HepG2 (cell line): Measurements from ENCODE around the gene SF3A2. TPM values are rescaled to one million over a fixed set of nuclear protein-coding genes. Genes with fewer than 3 reads are reported as not detected.

Experiments used
- ATAC-seq: fragments of 200-7000 bp; cut with Tn5 transposase; 3 replicates; pipeline ENCODE4 v1.9.1; 2020; ENCODE audit warnings: mild to moderate bottlenecking, moderate library complexity
- Bru-seq: library from RNA; stranded (reverse); fragments of 400-500 nt; gene quantifications from one replicate; lab custom pipeline; 2021; lab: Mats Ljungman, UMichigan
- BruChase-seq, 2 experiments: library from RNA; stranded (reverse); fragments of 400-500 nt; gene quantifications; one replicate each; lab custom pipeline; 2021; lab: Mats Ljungman, UMichigan
- BruUV-seq: library from RNA; stranded (reverse); fragments of 400-500 nt; replicated peaks from 2 replicates; lab custom pipeline; 2021; lab: Mats Ljungman, UMichigan
- CTCF ChIA-PET: fragments of 300-600 bp; formaldehyde crosslinking; extraction: SDS; loops from one replicate; lab custom pipeline; 2021; ENCODE audit warnings: low total read pairs, inconsistent platforms, low intra/inter-chr PET ratio; lab: Yijun Ruan, JAX
- POLR2A ChIA-PET: fragments of 350-600 bp; sonication (Branson Sonifier 250); formaldehyde crosslinking; loops from one replicate; lab custom pipeline; 2020; ENCODE audit warnings: antibody characterized with exemption, inconsistent platforms; lab: Yijun Ruan, JAX
- DNase-seq: peaks from one replicate; pipeline ENCODE4 v3.0.0-alpha.2; 2015; ENCODE audit warnings: low spot score
- FAIRE-seq: peaks from 3 replicates; lab custom pipeline; 2011; peaks lifted over from hg19 to GRCh38; lab: Jason Lieb, UNC
- H2AFZ ChIP-seq: one replicate; pipeline ENCODE4 v1.6.1; 2011; ENCODE audit warnings: low read length, inconsistent platforms
- H3K27ac ChIP-seq: fragments of 300-600 bp; 3 replicates; pipeline ENCODE4 v1.8.0; 2011; ENCODE audit warnings: mixed run types, mild to moderate bottlenecking, mixed read lengths, low read length, inconsistent platforms; ENCODE audit not compliant: insufficient read depth; ENCODE audit errors: extremely low read length
- H3K27me3 ChIP-seq, 2 experiments: fragments of 200-600 bp in 1 of 2; 2 replicates in 1 of 2; 3 replicates in 1 of 2; pipeline versions ENCODE4 v1.6.0 to v1.8.0; 2011; ENCODE audit warnings: low read length in 2 of 2, mild to moderate bottlenecking in 2 of 2, moderate library complexity in 2 of 2, inconsistent platforms in 1 of 2; ENCODE audit not compliant: insufficient read depth in 2 of 2, control insufficient read depth in 1 of 2
- H3K36me3 ChIP-seq, 2 experiments: fragments of 200-600 bp in 1 of 2; replicated peaks in 1 of 2; 2 replicates in 1 of 2; 3 replicates in 1 of 2; pipeline versions ENCODE4 v1.5.1 to v1.8.0; 2011; ENCODE audit warnings: low read length in 2 of 2, inconsistent platforms in 1 of 2; ENCODE audit not compliant: insufficient read depth in 2 of 2, control insufficient read depth in 1 of 2
- H3K4me1 ChIP-seq: 2 replicates; pipeline ENCODE4 v1.5.1; 2012; ENCODE audit warnings: low read length, inconsistent platforms; ENCODE audit not compliant: insufficient read depth
- H3K4me2 ChIP-seq: 2 replicates; pipeline ENCODE4 v1.6.0; 2011; ENCODE audit warnings: low read depth, low read length, inconsistent platforms
- H3K4me3 ChIP-seq, 3 experiments: fragments of 200-600 bp in 1 of 3; sonication (generic), shearing (Covaris generic) in 1 of 3; replicated peaks in 1 of 3; 2 replicates each; pipeline ENCODE4 v1.5.1; 2011 to 2016; ENCODE audit warnings: low read length in 3 of 3, inconsistent platforms in 2 of 3, low read depth in 2 of 3, mild to moderate bottlenecking in 2 of 3, control low read depth in 1 of 3, mixed read lengths in 1 of 3; ENCODE audit not compliant: insufficient read depth in 1 of 3
- H3K79me2 ChIP-seq: one replicate; pipeline ENCODE4 v1.6.1; 2011; ENCODE audit warnings: low read length, inconsistent platforms; ENCODE audit not compliant: insufficient read depth
- H3K9ac ChIP-seq: 2 replicates; pipeline ENCODE4 v1.6.0; 2011; ENCODE audit warnings: mild to moderate bottlenecking, low read depth, low read length, inconsistent platforms; ENCODE audit not compliant: insufficient read depth
- H3K9me3 ChIP-seq: 2 replicates; pipeline ENCODE4 v1.5.1; 2012; ENCODE audit warnings: mild to moderate bottlenecking, low read length
- H4K20me1 ChIP-seq: 2 replicates; pipeline ENCODE4 v1.6.0; 2011; ENCODE audit warnings: inconsistent platforms, mild to moderate bottlenecking, low read length, moderate library complexity; ENCODE audit not compliant: insufficient read depth
- XRCC5 ChIP-seq: fragments of 200-400 bp; formaldehyde crosslinking; optimal IDR thresholded peaks from 2 replicates; pipeline ENCODE3; 2017; ENCODE audit warnings: mild to moderate bottlenecking, low read length
- ZBTB20 ChIP-seq: sonication (generic); formaldehyde crosslinking; IDR thresholded peaks from 2 replicates; pipeline ENCODE4 v1.8.1; 2023; ENCODE audit warnings: missing genetic modification reagents, low read depth, mild to moderate bottlenecking, borderline replicate concordance
- ZKSCAN5 ChIP-seq: sonication (generic); formaldehyde crosslinking; IDR thresholded peaks from 2 replicates; pipeline ENCODE4 v1.5.1; 2020; ENCODE audit warnings: mild to moderate bottlenecking, missing genetic modification reagents
- ZNF354B ChIP-seq: sonication (generic); formaldehyde crosslinking; IDR thresholded peaks from 2 replicates; pipeline ENCODE4 v1.8.0; 2022; ENCODE audit warnings: mild to moderate bottlenecking, missing genetic modification reagents
- ZNF629 ChIP-seq: sonication (generic); formaldehyde crosslinking; conservative IDR thresholded peaks from 2 replicates; pipeline ENCODE4 v1.5.0; 2020; ENCODE audit warnings: missing genetic modification reagents
- WGBS: methylation state at CpG from one replicate; pipeline ENCODE4 v1.1.6; 2017; ENCODE audit warnings: low lambda C conversion rate; 5-methylcytosine and 5-hydroxymethylcytosine counted together
- in situ Hi-C: cut with HindIII; loops from 2 replicates; pipeline ENCODE4 v1.10.0; 2017; ENCODE audit warnings: low pct_unique_long_range_greater_than_20kb; ENCODE audit not compliant: extremely low pct_ligation_motif_present
- intact Hi-C: fragments of 100-400 bp; cut with micrococcal nuclease; formaldehyde crosslinking; loops from one replicate; pipeline ENCODE4 v1.10.0; 2022; ENCODE audit not compliant: unreplicated experiment
- long read RNA-seq, 2 experiments: library from RNA in 1 of 2; library from polyadenylated mRNA in 1 of 2; stranded (forward) in 1 of 2; unstranded in 1 of 2; transcript quantifications; one replicate each; pipeline ENCODE4 v2.0.0, GENCODE V29; 2019 to 2022
- polyA minus RNA-seq, 3 experiments: library from RNA; depleted of rRNA, polyadenylated mRNA; stranded (reverse); fragments of >200 nt; gene quantifications; 2 replicates each; pipeline ENCODE4 v1.2.3, GENCODE V29; 2011; ENCODE audit warnings: low replicate concordance in 1 of 3
- polyA plus RNA-seq, 8 experiments: library from polyadenylated mRNA; depleted of rRNA in 3 of 8; stranded (reverse) in 7 of 8; unstranded in 1 of 8; fragments of >200 nt; fragmentation: Illumina TruSeq in 4 of 8; extraction: Trizol in 4 of 8; gene quantifications; 2 replicates each; pipeline versions ENCODE4 v1.2.1 to v1.2.3, GENCODE V29; 2011 to 2016; ENCODE audit warnings: low read depth in 4 of 8, missing spikeins in 1 of 8, mixed read lengths in 1 of 8; ENCODE audit not compliant: insufficient read depth in 1 of 8
- total RNA-seq, 5 experiments: library from RNA; depleted of rRNA; stranded (reverse); fragments of >200 nt; fragmentation: Illumina TruSeq; extraction: Trizol; gene quantifications; 2 replicates each; pipeline ENCODE4 v1.2.3, GENCODE V29; 2016; ENCODE audit warnings: low read depth in 1 of 5
- TF ChIP-seq, protein P1 (sequence below): sonication (generic); formaldehyde crosslinking; IDR thresholded peaks from 2 replicates; pipeline ENCODE4 v1.5.0; 2020; ENCODE audit warnings: mild to moderate bottlenecking, low read depth, missing genetic modification reagents, borderline replicate concordance
- TF ChIP-seq, protein P2 (sequence below): sonication (generic); formaldehyde crosslinking; conservative IDR thresholded peaks from 2 replicates; pipeline ENCODE4 v1.8.0; 2022; ENCODE audit warnings: low read depth, missing genetic modification reagents
- TF ChIP-seq, protein P3 (sequence below): sonication (generic); formaldehyde crosslinking; IDR thresholded peaks from 2 replicates; pipeline ENCODE4; 2020; ENCODE audit warnings: missing genetic modification reagents, mild to moderate bottlenecking, borderline replicate concordance

Gene SF3A2, protein sequence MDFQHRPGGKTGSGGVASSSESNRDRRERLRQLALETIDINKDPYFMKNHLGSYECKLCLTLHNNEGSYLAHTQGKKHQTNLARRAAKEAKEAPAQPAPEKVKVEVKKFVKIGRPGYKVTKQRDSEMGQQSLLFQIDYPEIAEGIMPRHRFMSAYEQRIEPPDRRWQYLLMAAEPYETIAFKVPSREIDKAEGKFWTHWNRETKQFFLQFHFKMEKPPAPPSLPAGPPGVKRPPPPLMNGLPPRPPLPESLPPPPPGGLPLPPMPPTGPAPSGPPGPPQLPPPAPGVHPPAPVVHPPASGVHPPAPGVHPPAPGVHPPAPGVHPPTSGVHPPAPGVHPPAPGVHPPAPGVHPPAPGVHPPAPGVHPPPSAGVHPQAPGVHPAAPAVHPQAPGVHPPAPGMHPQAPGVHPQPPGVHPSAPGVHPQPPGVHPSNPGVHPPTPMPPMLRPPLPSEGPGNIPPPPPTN
- total RNA-seq (2016; rRNA removed; fragmentation: Illumina TruSeq; extraction: Trizol) = 8.8 and 10.1 TPM in 2 replicates
- total RNA-seq (2016; cell fraction: cytosol; rRNA removed; fragmentation: Illumina TruSeq; extraction: Trizol; ENCODE audit: low read depth) = 11.7 and 13.9 TPM in 2 replicates
- total RNA-seq (2016; cell fraction: insoluble cytoplasmic fraction; rRNA removed; fragmentation: Illumina TruSeq; extraction: Trizol) = 8.6 and 13.2 TPM in 2 replicates
- total RNA-seq (2016; cell fraction: membrane; rRNA removed; fragmentation: Illumina TruSeq; extraction: Trizol) = 13.1 and 15.2 TPM in 2 replicates
- 16.1 and 17.8 TPM in 2 replicates for total RNA-seq (2016; cell fraction: nucleus; rRNA removed; fragmentation: Illumina TruSeq; extraction: Trizol)
- 7.9 and 8.6 TPM in 2 replicates for polyA plus RNA-seq (2011; rRNA removed)
- 6.1 and 7.3 TPM in 2 replicates for polyA plus RNA-seq (2011; cell fraction: cytosol; rRNA removed)
- polyA plus RNA-seq (2011; cell fraction: nucleus; rRNA removed) = 34.7 and 47.7 TPM in 2 replicates
- polyA plus RNA-seq (2012) = 34.0 and 34.2 TPM in 2 replicates
- polyA plus RNA-seq (2016; cell fraction: cytosol; fragmentation: Illumina TruSeq; extraction: Trizol; ENCODE audit: low read depth) = 12.1 and 13.8 TPM in 2 replicates
- 18.7 and 31.5 TPM in 2 replicates for polyA plus RNA-seq (2016; cell fraction: insoluble cytoplasmic fraction; fragmentation: Illumina TruSeq; extraction: Trizol; ENCODE audit: low read depth)
- 17.7 and 21.0 TPM in 2 replicates for polyA plus RNA-seq (2016; cell fraction: membrane; fragmentation: Illumina TruSeq; extraction: Trizol; ENCODE audit: low read depth)
- polyA plus RNA-seq (2016; cell fraction: nucleus; fragmentation: Illumina TruSeq; extraction: Trizol; ENCODE audit: insufficient read depth, low read depth) = 46.1 and 47.0 TPM in 2 replicates
- 20.0 and 24.2 TPM in 2 replicates for polyA minus RNA-seq (2011; rRNA and poly(A)+ RNA removed; ENCODE audit: low replicate concordance)
- 16.0 and 20.6 TPM in 2 replicates for polyA minus RNA-seq (2011; cell fraction: cytosol; rRNA and poly(A)+ RNA removed)
- polyA minus RNA-seq (2011; cell fraction: nucleus; rRNA and poly(A)+ RNA removed) = 34.1 and 34.2 TPM in 2 replicates
- Bru-seq, nascent RNA = percentile 76 among the genes with signal in this experiment
- percentile 86 among the genes with signal in this experiment for BruChase-seq, experiment 1, labeled RNA remaining after a 6-hour chase
- BruChase-seq, experiment 2, labeled RNA remaining after a 2-hour chase = percentile 77 among the genes with signal in this experiment
- long read RNA-seq, experiment 1, partial matches to known transcripts = 0 of 1 reads
- long read RNA-seq, experiment 1, other reads (novel, unspliced or antisense) = 1 of 1 reads
- long read RNA-seq, experiment 2, transcript SF3A2-201 (9 exons, 1,963 nt) = major isoform, 108 of 175 reads
- long read RNA-seq, experiment 2, partial matches to known transcripts = 54 of 175 reads
- long read RNA-seq, experiment 2, other reads (novel, unspliced or antisense) = 12 of 175 reads

DNA sequence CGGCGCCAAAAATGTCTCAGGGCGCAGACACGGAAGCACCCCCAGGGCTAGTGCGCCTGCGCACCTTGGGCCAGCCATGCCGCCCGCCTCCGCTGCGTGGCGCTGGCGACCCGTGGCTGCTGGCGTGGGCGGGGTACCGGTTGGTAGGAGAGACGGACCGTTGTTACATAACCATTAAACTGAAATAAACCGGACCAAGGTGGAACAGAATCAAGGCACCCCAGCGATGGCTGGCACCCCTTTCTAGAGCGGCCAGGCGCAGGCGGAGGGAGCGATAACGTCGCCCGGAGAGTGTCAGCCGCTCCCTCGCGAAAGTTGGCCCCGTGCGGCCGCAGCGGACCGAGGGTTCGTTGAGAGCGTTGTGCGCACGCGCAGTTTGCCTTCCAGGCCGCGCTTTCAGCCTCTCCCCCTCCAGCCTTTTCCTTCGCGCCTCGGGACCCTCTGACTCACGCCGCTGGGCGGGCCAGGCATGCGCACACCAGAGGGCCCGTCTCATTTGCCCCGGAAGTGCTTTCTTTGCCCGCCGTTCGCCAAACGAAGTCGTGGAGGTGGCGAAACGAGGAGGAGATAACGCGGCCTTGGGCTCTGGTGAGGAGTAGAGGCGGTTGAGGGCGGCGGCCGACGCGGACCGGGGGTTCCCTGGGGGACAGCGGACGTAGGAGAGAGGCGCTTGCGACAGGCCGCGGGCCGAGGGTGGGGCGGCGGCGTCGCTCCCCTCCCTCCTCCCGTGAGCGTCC is at the start of gene SF3A2, which contains the start of gene PLEKHJ1:
Gene SF3A2, plus strand, starts transcription at position 511 of the 737 bp plus-strand sequence. CDS start 6,595 bp downstream, outside the sequence.
Gene PLEKHJ1, minus strand, starts transcription at position 16 of the 737 bp plus-strand sequence. CDS start 81 bp downstream, outside the sequence.
- Histone ChIP-seq H3K9ac (peak within 1 kb of the TSS; percentile 85), H3K27ac (peak within 1 kb of the TSS; percentile 97), H3K4me2 (peak within 1 kb of the TSS; percentile 98), H3K9me3 (no peaks in the 10 kb centered on the region), H3K27me3 (no peaks in the 10 kb centered on the region), H3K4me1 (peaks cover 75% of the 10 kb centered on the region), H2AFZ (no peak within 1 kb of the TSS), H3K4me3 (peak within 1 kb of the TSS; percentile 83 to 92 (median 87)), H3K36me3 (peaks cover 8 to 10% of the 10 kb centered on the region in 2 experiments; a peak in 3 of 5 replicates), H3K79me2 (peaks cover 52% of the 10 kb centered on the region), H4K20me1 (peaks cover 44% of the 10 kb centered on the region)
- no TSS peak for BruUV-seq
- FAIRE-seq = peak; percentile 81
- POLR2A ChIA-PET = interaction anchor here (0.8 to 5.8 kb wide), 14 partner anchors 16 to 176 kb away, joined by 4 to 35 read pairs (median 6); partner anchors contain the start of gene DOT1L
- peak; percentile 96 for DNase-seq
- CTCF ChIA-PET = interaction anchor here (1.1 to 2.4 kb wide), 5 partner anchors 18 to 79 kb away, joined by 3 to 17 read pairs (median 7); no protein-coding TSS in a partner anchor
- intact Hi-C loops (loop anchor here (5.0 to 10.0 kb wide), 3 partner anchors 36 to 82 kb away; partner anchors contain the start of gene AP3D1), in situ Hi-C loops (loop anchor here (10.0 kb wide), 1 partner anchor 78 kb away; no protein-coding TSS in a partner anchor)
- peak; percentile 60 for ATAC-seq
- WGBS = 3% methylated on average over 14 of the region's 80 CpGs
- TF ChIP-seq ZNF629 (CRISPR knock-in tag) = peak; percentile 24; the same call in 1 of the 2 replicates
- TF ChIP-seq XRCC5 = peak; percentile 53
- TF ChIP-seq, protein P1, sequence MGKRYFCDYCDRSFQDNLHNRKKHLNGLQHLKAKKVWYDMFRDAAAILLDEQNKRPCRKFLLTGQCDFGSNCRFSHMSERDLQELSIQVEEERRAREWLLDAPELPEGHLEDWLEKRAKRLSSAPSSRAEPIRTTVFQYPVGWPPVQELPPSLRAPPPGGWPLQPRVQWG (CRISPR knock-in tag) = no peak
- TF ChIP-seq, protein P2, sequence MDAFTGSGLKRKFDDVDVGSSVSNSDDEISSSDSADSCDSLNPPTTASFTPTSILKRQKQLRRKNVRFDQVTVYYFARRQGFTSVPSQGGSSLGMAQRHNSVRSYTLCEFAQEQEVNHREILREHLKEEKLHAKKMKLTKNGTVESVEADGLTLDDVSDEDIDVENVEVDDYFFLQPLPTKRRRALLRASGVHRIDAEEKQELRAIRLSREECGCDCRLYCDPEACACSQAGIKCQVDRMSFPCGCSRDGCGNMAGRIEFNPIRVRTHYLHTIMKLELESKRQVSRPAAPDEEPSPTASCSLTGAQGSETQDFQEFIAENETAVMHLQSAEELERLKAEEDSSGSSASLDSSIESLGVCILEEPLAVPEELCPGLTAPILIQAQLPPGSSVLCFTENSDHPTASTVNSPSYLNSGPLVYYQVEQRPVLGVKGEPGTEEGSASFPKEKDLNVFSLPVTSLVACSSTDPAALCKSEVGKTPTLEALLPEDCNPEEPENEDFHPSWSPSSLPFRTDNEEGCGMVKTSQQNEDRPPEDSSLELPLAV = 0 out of 2 replicates have a peak, but pooled peaks have one; percentile 74
- TF ChIP-seq ZKSCAN5 = peak; percentile 97
- TF ChIP-seq, protein P3, sequence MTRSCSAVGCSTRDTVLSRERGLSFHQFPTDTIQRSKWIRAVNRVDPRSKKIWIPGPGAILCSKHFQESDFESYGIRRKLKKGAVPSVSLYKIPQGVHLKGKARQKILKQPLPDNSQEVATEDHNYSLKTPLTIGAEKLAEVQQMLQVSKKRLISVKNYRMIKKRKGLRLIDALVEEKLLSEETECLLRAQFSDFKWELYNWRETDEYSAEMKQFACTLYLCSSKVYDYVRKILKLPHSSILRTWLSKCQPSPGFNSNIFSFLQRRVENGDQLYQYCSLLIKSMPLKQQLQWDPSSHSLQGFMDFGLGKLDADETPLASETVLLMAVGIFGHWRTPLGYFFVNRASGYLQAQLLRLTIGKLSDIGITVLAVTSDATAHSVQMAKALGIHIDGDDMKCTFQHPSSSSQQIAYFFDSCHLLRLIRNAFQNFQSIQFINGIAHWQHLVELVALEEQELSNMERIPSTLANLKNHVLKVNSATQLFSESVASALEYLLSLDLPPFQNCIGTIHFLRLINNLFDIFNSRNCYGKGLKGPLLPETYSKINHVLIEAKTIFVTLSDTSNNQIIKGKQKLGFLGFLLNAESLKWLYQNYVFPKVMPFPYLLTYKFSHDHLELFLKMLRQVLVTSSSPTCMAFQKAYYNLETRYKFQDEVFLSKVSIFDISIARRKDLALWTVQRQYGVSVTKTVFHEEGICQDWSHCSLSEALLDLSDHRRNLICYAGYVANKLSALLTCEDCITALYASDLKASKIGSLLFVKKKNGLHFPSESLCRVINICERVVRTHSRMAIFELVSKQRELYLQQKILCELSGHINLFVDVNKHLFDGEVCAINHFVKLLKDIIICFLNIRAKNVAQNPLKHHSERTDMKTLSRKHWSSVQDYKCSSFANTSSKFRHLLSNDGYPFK = peak; percentile 94
- TF ChIP-seq ZNF354B (CRISPR knock-in tag) = peak; percentile 92; the same call in 1 of the 2 replicates
- TF ChIP-seq ZBTB20 (CRISPR knock-in tag) = peak; percentile 96
